Measurements from ENCODE around the gene AFF2. TPM values are rescaled to one million over a fixed set of nuclear protein-coding genes. Genes with fewer than 3 reads are reported as not detected.

Gene AFF2
- polyA plus RNA-seq, 1 of the 3 experiments (the other 2 are of a cell fraction) = not detected

DNA sequence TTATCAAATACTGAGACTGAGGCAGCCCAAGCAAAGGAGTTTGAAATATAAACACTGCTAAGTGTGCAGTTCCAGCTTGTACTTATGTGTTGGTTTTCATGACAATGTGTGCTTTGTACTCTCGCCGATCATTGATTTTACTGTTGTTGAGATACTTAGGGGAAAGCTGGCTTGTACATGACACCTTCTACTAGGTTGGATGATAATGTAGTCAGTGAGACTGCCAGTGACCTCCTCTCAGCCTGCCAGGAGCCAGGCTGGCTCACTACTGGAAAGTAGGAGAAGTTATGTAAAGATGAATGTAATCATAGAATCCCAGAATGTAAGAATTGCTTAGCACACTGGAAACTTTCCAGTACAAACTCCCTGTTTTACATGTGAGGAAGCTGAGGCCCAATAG is 132.0 kb downstream of the AFF2 start:
- CTCF ChIA-PET = no interaction called here
- Histone ChIP-seq H4K20me1 (ENCODE audit: insufficient read depth) (no peaks in the 10 kb centered on the region), H3K27ac (ENCODE audit: low read depth in 2 of 2, low read length in 1 of 2) (no peak overlapping the region), H3K27me3 (ENCODE audit: insufficient read depth) (no peaks in the 10 kb centered on the region), H3K4me2 (no peak overlapping the region), H3K79me2 (ENCODE audit: insufficient read depth) (no peaks in the 10 kb centered on the region), H3K4me3 (ENCODE audit: low read depth in 2 of 2, low read length in 1 of 2) (no peak overlapping the region), H3K9ac (no peak overlapping the region), H3K4me1 (ENCODE audit: control insufficient read depth in 1 of 2, insufficient read depth in 2 of 2, low read depth in 1 of 2, low read length in 1 of 2) (no peaks in the 10 kb centered on the region), H3K36me3 (replicated peaks in 1 of 2; ENCODE audit: control insufficient read depth in 1 of 2, insufficient read depth in 2 of 2, low read length in 1 of 2) (no peaks in the 10 kb centered on the region), H3F3A (replicated peaks; ENCODE audit: insufficient read depth) (no peaks in the 10 kb centered on the region), H3K9me3 (no peaks in the 10 kb centered on the region), H3K9me2 (no peaks in the 10 kb centered on the region), H2AFZ (ENCODE audit: low read depth) (no peak overlapping the region)
- 0% methylated on average over 2 of the region's 2 CpGs for WGBS (ENCODE audit: low lambda C conversion rate)
- POLR2A ChIA-PET = no interaction called here
- no peak for DNase-seq
- TF ChIP-seq, protein P1, sequence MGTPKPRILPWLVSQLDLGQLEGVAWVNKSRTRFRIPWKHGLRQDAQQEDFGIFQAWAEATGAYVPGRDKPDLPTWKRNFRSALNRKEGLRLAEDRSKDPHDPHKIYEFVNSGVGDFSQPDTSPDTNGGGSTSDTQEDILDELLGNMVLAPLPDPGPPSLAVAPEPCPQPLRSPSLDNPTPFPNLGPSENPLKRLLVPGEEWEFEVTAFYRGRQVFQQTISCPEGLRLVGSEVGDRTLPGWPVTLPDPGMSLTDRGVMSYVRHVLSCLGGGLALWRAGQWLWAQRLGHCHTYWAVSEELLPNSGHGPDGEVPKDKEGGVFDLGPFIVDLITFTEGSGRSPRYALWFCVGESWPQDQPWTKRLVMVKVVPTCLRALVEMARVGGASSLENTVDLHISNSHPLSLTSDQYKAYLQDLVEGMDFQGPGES (IDR thresholded peaks at IDR 0.05; ENCODE audit: low read depth, low read length) = no peak
- TF ChIP-seq, protein P2, sequence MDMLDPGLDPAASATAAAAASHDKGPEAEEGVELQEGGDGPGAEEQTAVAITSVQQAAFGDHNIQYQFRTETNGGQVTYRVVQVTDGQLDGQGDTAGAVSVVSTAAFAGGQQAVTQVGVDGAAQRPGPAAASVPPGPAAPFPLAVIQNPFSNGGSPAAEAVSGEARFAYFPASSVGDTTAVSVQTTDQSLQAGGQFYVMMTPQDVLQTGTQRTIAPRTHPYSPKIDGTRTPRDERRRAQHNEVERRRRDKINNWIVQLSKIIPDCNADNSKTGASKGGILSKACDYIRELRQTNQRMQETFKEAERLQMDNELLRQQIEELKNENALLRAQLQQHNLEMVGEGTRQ (IDR thresholded peaks at IDR 0.05; ENCODE audit: borderline replicate concordance, low read depth, low read length) = no peak
- TF ChIP-seq EP300 (IDR thresholded peaks at IDR 0.05; ENCODE audit: borderline replicate concordance in 1 of 2, low read depth in 1 of 2, low read length in 1 of 2) (no peak), MEF2A (IDR thresholded peaks at IDR 0.05; ENCODE audit: borderline replicate concordance, low read depth) (no peak), EZH2phosphoT487 (IDR thresholded peaks at IDR 0.05; ENCODE audit: borderline replicate concordance, low read depth) (no peak), GATA2 (CRISPR knock-in tag; IDR thresholded peaks at IDR 0.05) (no peak), ELF1 (IDR thresholded peaks at IDR 0.05) (no peak)
- TF ChIP-seq, protein P3, sequence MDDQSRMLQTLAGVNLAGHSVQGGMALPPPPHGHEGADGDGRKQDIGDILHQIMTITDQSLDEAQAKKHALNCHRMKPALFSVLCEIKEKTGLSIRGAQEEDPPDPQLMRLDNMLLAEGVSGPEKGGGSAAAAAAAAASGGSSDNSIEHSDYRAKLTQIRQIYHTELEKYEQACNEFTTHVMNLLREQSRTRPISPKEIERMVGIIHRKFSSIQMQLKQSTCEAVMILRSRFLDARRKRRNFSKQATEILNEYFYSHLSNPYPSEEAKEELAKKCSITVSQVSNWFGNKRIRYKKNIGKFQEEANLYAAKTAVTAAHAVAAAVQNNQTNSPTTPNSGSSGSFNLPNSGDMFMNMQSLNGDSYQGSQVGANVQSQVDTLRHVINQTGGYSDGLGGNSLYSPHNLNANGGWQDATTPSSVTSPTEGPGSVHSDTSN (IDR thresholded peaks at IDR 0.05) = no peak

DNA sequence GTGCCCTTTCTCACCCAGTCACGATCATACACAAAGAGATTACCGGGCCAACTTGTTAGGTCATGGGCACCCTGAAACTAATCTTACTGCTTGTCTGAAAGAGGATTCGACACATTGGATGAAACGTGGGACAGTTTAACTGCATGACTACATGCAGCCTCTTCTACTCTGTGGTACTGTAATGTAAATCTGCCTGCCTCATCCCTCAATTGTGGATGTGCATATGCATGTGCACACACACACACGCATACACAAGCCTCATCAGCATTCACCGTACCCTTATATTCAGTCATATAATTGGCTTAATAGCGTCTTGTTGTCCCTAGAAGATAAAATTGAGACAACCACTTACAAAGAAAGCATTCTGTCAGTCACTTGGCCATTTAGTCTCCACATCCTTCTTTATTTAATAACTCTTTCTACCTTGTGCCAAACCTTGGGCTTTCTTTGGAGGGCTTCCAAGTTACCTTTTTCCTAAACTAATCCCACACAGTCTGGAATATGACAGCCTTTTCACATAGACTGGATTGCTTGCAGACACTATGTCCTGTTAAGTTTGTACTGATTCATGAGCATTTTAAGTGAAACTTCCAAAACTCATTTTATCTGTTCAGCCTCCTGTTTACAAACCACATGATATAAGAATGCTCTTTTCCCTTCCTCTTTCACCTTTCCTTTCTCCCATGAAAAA is 132.9 kb downstream of the AFF2 start:
- Histone ChIP-seq H3K27ac (ENCODE audit: low read depth in 2 of 2, low read length in 1 of 2) (no peak overlapping the region), H3K27me3 (ENCODE audit: insufficient read depth) (no peaks in the 10 kb centered on the region), H3F3A (replicated peaks; ENCODE audit: insufficient read depth) (no peaks in the 10 kb centered on the region), H3K79me2 (ENCODE audit: insufficient read depth) (no peaks in the 10 kb centered on the region), H3K9ac (no peak overlapping the region), H2AFZ (ENCODE audit: low read depth) (no peak overlapping the region), H3K4me1 (ENCODE audit: control insufficient read depth in 1 of 2, insufficient read depth in 2 of 2, low read depth in 1 of 2, low read length in 1 of 2) (no peaks in the 10 kb centered on the region), H3K36me3 (replicated peaks in 1 of 2; ENCODE audit: control insufficient read depth in 1 of 2, insufficient read depth in 2 of 2, low read length in 1 of 2) (no peaks in the 10 kb centered on the region), H4K20me1 (ENCODE audit: insufficient read depth) (no peaks in the 10 kb centered on the region), H3K9me3 (no peaks in the 10 kb centered on the region), H3K9me2 (no peaks in the 10 kb centered on the region), H3K4me2 (no peak overlapping the region), H3K4me3 (ENCODE audit: low read depth in 2 of 2, low read length in 1 of 2) (no peak overlapping the region)
- WGBS (ENCODE audit: low lambda C conversion rate) = 2% methylated on average over 7 of the region's 7 CpGs
- ChIA-PET CTCF (no interaction called here), POLR2A (no interaction called here)
- TF ChIP-seq, protein P4, sequence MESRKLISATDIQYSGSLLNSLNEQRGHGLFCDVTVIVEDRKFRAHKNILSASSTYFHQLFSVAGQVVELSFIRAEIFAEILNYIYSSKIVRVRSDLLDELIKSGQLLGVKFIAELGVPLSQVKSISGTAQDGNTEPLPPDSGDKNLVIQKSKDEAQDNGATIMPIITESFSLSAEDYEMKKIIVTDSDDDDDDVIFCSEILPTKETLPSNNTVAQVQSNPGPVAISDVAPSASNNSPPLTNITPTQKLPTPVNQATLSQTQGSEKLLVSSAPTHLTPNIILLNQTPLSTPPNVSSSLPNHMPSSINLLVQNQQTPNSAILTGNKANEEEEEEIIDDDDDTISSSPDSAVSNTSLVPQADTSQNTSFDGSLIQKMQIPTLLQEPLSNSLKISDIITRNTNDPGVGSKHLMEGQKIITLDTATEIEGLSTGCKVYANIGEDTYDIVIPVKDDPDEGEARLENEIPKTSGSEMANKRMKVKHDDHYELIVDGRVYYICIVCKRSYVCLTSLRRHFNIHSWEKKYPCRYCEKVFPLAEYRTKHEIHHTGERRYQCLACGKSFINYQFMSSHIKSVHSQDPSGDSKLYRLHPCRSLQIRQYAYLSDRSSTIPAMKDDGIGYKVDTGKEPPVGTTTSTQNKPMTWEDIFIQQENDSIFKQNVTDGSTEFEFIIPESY (IDR thresholded peaks at IDR 0.05; ENCODE audit: borderline replicate concordance, low read depth) = no peak
- no peak for TF ChIP-seq MEF2A (IDR thresholded peaks at IDR 0.05; ENCODE audit: borderline replicate concordance, low read depth)
- TF ChIP-seq, protein P5, sequence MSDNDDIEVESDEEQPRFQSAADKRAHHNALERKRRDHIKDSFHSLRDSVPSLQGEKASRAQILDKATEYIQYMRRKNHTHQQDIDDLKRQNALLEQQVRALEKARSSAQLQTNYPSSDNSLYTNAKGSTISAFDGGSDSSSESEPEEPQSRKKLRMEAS (IDR thresholded peaks at IDR 0.05; ENCODE audit: low read depth) = no peak
- no peak for TF ChIP-seq RAD21 (IDR thresholded peaks at IDR 0.05; ENCODE audit: low read length)
- TF ChIP-seq FOXM1 (IDR thresholded peaks at IDR 0.05; ENCODE audit: low read depth) = no peak
- TF ChIP-seq EP300 (IDR thresholded peaks at IDR 0.05; ENCODE audit: borderline replicate concordance in 1 of 2, low read depth in 1 of 2, low read length in 1 of 2) = no peak
- TF ChIP-seq ELF1 (IDR thresholded peaks at IDR 0.05) = no peak
- TF ChIP-seq, protein P6, sequence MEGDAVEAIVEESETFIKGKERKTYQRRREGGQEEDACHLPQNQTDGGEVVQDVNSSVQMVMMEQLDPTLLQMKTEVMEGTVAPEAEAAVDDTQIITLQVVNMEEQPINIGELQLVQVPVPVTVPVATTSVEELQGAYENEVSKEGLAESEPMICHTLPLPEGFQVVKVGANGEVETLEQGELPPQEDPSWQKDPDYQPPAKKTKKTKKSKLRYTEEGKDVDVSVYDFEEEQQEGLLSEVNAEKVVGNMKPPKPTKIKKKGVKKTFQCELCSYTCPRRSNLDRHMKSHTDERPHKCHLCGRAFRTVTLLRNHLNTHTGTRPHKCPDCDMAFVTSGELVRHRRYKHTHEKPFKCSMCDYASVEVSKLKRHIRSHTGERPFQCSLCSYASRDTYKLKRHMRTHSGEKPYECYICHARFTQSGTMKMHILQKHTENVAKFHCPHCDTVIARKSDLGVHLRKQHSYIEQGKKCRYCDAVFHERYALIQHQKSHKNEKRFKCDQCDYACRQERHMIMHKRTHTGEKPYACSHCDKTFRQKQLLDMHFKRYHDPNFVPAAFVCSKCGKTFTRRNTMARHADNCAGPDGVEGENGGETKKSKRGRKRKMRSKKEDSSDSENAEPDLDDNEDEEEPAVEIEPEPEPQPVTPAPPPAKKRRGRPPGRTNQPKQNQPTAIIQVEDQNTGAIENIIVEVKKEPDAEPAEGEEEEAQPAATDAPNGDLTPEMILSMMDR (IDR thresholded peaks at IDR 0.05) = no peak
- TF ChIP-seq TEAD4 (IDR thresholded peaks at IDR 0.05; ENCODE audit: borderline replicate concordance, insufficient read depth) = no peak
- DNase-seq = no peak

Measured in SK-N-SH (cell line).